Measurements from ENCODE around the gene PRKCZ. TPM values are rescaled to one million over a fixed set of nuclear protein-coding genes. Genes with fewer than 3 reads are reported as not detected.

Gene PRKCZ
- polyA plus RNA-seq, 1 of the 3 experiments (the other 2 are of a cell fraction): 24.2 TPM

- Histone ChIP-seq H3K9ac (no peak overlapping the region), H3K4me2 (no peak overlapping the region), H3K4me3 (ENCODE audit: low read depth in 2 of 2, low read length in 1 of 2) (no peak overlapping the region), H3K9me2 (no peaks in the 10 kb centered on the region), H2AFZ (ENCODE audit: low read depth) (no peak overlapping the region), H4K20me1 (ENCODE audit: insufficient read depth) (no peaks in the 10 kb centered on the region), H3K4me1 (ENCODE audit: control insufficient read depth in 1 of 2, insufficient read depth in 2 of 2, low read depth in 1 of 2, low read length in 1 of 2) (no peaks in the 10 kb centered on the region), H3K9me3 (no peaks in the 10 kb centered on the region), H3K36me3 (replicated peaks in 1 of 2; ENCODE audit: control insufficient read depth in 1 of 2, insufficient read depth in 2 of 2, low read length in 1 of 2) (peaks cover 0 to 4% of the 10 kb centered on the region in 2 experiments), H3K79me2 (ENCODE audit: insufficient read depth) (no peaks in the 10 kb centered on the region; the same call in 1 of the 2 replicates), H3F3A (replicated peaks; ENCODE audit: insufficient read depth) (no peaks in the 10 kb centered on the region), H3K27ac (ENCODE audit: low read depth in 2 of 2, low read length in 1 of 2) (no peak overlapping the region), H3K27me3 (ENCODE audit: insufficient read depth) (no peaks in the 10 kb centered on the region)
- TF ChIP-seq RFX5 (IDR thresholded peaks at IDR 0.05; ENCODE audit: low read length) (no peak), YY1 (IDR thresholded peaks at IDR 0.05; ENCODE audit: low read depth) (no peak), MXI1 (IDR thresholded peaks at IDR 0.05; ENCODE audit: low read depth, low read length) (no peak), CTCF (IDR thresholded peaks at IDR 0.05) (no peak), REST (IDR thresholded peaks at IDR 0.05; ENCODE audit: low read depth, low read length) (no peak), ZBTB33 (IDR thresholded peaks at IDR 0.05; ENCODE audit: borderline replicate concordance, low read depth) (no peak), RCOR1 (IDR thresholded peaks at IDR 0.05; ENCODE audit: low read length) (no peak), GATA2 (CRISPR knock-in tag; IDR thresholded peaks at IDR 0.05) (no peak), NRF1 (IDR thresholded peaks at IDR 0.05; ENCODE audit: low read depth, low read length) (no peak), SIN3A (IDR thresholded peaks at IDR 0.05; ENCODE audit: borderline replicate concordance, low read depth, low read length) (no peak), TAF1 (IDR thresholded peaks at IDR 0.05; ENCODE audit: borderline replicate concordance, low read depth, low read length) (no peak), GABPA (IDR thresholded peaks at IDR 0.05; ENCODE audit: low read depth) (no peak), POLR2AphosphoS5 (IDR thresholded peaks at IDR 0.05; ENCODE audit: low read depth, low read length) (no peak), CHD2 (IDR thresholded peaks at IDR 0.05; ENCODE audit: low read length, partially characterized antibody) (no peak), TCF12 (IDR thresholded peaks at IDR 0.05) (no peak), MEF2A (IDR thresholded peaks at IDR 0.05; ENCODE audit: borderline replicate concordance, low read depth) (no peak), ELF1 (IDR thresholded peaks at IDR 0.05) (no peak), FOXM1 (IDR thresholded peaks at IDR 0.05; ENCODE audit: low read depth) (no peak), NFIC (IDR thresholded peaks at IDR 0.05; ENCODE audit: borderline replicate concordance) (no peak), EZH2phosphoT487 (IDR thresholded peaks at IDR 0.05; ENCODE audit: borderline replicate concordance, low read depth) (no peak)
- CTCF ChIA-PET: interaction anchor here (1.2 kb wide), 1 partner anchor 21 kb away, joined by 4 read pairs; no protein-coding TSS in a partner anchor
- DNase-seq: no peak
- WGBS (ENCODE audit: low lambda C conversion rate): 66% methylated on average over 4 of the region's 4 CpGs
- POLR2A ChIA-PET: no interaction called here
Observed at GRCh38 chr1:2065699-2066098, 15.5 kb downstream of the PRKCZ start.

Measured in SK-N-SH (cell line).